Measurements from ENCODE around the gene NLGN3. TPM values are rescaled to one million over a fixed set of nuclear protein-coding genes. Genes with fewer than 3 reads are reported as not detected.

The NLGN3 gene
- total and polyA plus RNA-seq, 2 of the 8 experiments (the other 6 are each of a cell fraction or from before 2014, with no cell fraction given) = 12.0 to 14.8 TPM

DNA sequence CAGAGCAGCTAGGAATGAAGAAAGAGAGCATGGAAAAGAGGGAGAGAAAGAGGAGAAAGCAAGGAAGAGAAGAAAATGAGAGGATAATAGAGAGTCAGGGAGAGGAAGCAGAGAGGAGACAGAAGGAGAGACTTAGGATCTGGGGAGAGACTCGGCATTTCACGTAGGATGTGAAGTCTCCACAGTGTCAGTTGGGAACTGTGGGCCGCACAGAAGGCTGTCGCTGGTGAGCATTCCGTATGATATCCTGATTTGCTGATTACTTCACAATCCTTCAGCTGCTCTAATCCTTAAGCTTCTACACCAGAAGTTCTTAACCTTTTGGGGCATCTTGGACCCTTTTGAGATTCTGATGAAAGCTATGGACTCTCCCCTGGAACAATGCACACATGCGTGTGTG lies 14.0 kb downstream of the NLGN3 start:
- H3K27ac ChIP-seq (ENCODE audit: low read depth, low read length) = no peak overlapping the region
- no peak overlapping the region for H3K4me3 ChIP-seq (ENCODE audit: extremely low read depth in 1 of 4, insufficient read depth in 2 of 4, low read depth in 3 of 4, low read length in 4 of 4)
- no peak overlapping the region for H4K91ac ChIP-seq (replicated peaks; ENCODE audit: insufficient read length, low read length)
- H2BK120ac ChIP-seq (replicated peaks; ENCODE audit: low read depth, low read length) = no peak overlapping the region
- H2BK15ac ChIP-seq (ENCODE audit: low read length) = no peak overlapping the region
- H3K79me1 ChIP-seq (ENCODE audit: low read depth, low read length) = no peaks in the 10 kb centered on the region
- H3K4ac ChIP-seq (replicated peaks; ENCODE audit: insufficient read length, low read depth, low read length) = no peak overlapping the region
- H4K5ac ChIP-seq (ENCODE audit: insufficient read length, low read depth, low read length) = no peak overlapping the region
- no peak overlapping the region for H3K18ac ChIP-seq (ENCODE audit: extremely low read depth, low read length)
- H3K14ac ChIP-seq (ENCODE audit: insufficient read length) = no peak overlapping the region
- POLR2A ChIA-PET (ENCODE audit: partially characterized antibody) = interaction anchor here (1.7 kb wide), 1 partner anchor 24 kb away, joined by 4 read pairs; no protein-coding TSS in a partner anchor
- FAIRE-seq (no peak), DNase-seq (ENCODE audit: low read depth in 1 of 2, low spot score in 2 of 2) (no peak)
- H2AK5ac ChIP-seq (ENCODE audit: low read depth, low read length) = no peak overlapping the region
- H3K79me2 ChIP-seq (ENCODE audit: control insufficient read depth in 1 of 2, insufficient read depth in 2 of 2, low read length in 2 of 2) = no peaks in the 10 kb centered on the region
- H3K27me3 ChIP-seq (replicated peaks in 1 of 4; ENCODE audit: control insufficient read depth in 3 of 4, extremely low read depth in 1 of 4, insufficient read depth in 3 of 4, low read length in 3 of 4) = no peaks in the 10 kb centered on the region
- no peak overlapping the region for H2BK12ac ChIP-seq (ENCODE audit: low read depth, low read length)
- TF ChIP-seq SUZ12 (IDR thresholded peaks at IDR 0.05; ENCODE audit: low read length) (no peak), CTCF (IDR thresholded peaks at IDR 0.05; ENCODE audit: control extremely low read depth in 1 of 3, insufficient read depth in 1 of 3, low read depth in 1 of 3, low read length in 3 of 3) (no peak)
- H4K8ac ChIP-seq (ENCODE audit: extremely low read depth, insufficient read depth, low read length) = no peak overlapping the region
- no peaks in the 10 kb centered on the region for H4K20me1 ChIP-seq (replicated peaks in 1 of 2; ENCODE audit: control insufficient read depth in 1 of 2, insufficient read depth in 2 of 2, low read length in 2 of 2)
- H3K36me3 ChIP-seq (ENCODE audit: control insufficient read depth in 2 of 4, insufficient read depth in 4 of 4, low read length in 3 of 4) = peaks cover 0 to 7% (median 2%) of the 10 kb centered on the region in 4 experiments; a peak in 4 of 8 replicates
- no peak overlapping the region for H3K56ac ChIP-seq (replicated peaks; ENCODE audit: insufficient read length, low read depth, low read length)
- H3K9me3 ChIP-seq (ENCODE audit: insufficient read depth in 2 of 2, low read depth in 1 of 2, low read length in 1 of 2) = no peaks in the 10 kb centered on the region
- no peak overlapping the region for H3K9ac ChIP-seq (replicated peaks in 1 of 4; ENCODE audit: extremely low read depth in 1 of 4, low read depth in 3 of 4, low read length in 3 of 4)
- no peak overlapping the region for H3K23ac ChIP-seq (ENCODE audit: insufficient read length)
- H2BK5ac ChIP-seq (ENCODE audit: low read depth, low read length) = no peak overlapping the region
- H2AFZ ChIP-seq (ENCODE audit: low read length) = no peak overlapping the region
- CTCF ChIA-PET (ENCODE audit: partially characterized antibody) = interaction anchor here (0.6 kb wide), 1 partner anchor 11 kb away, joined by 3 read pairs; no protein-coding TSS in a partner anchor
- H2BK20ac ChIP-seq (ENCODE audit: low read length) = no peak overlapping the region
- no peaks in the 10 kb centered on the region for H3K4me1 ChIP-seq (replicated peaks in 1 of 4; ENCODE audit: control insufficient read depth in 3 of 4, insufficient read depth in 4 of 4, low read length in 3 of 4)
- WGBS, 2 experiments (ENCODE audit: extremely low coverage in 1 of 2, insufficient coverage in 1 of 2, insufficient read length in 1 of 2, insufficient replicate concordance in 2 of 2, low coverage in 1 of 2, low lambda C conversion rate in 2 of 2, missing lambda C conversion rate in 1 of 2) = 98% methylated on average over 5 of the region's 6 CpGs; no CpG with 5 or more reads in 1 of the 2 experiments
- H3K23me2 ChIP-seq (ENCODE audit: low read depth, low read length) = no peaks in the 10 kb centered on the region; the same call in 1 of the 2 replicates
- H3K4me2 ChIP-seq (ENCODE audit: insufficient read depth in 1 of 2, low read depth in 2 of 2, low read length in 2 of 2) = no peak overlapping the region
